ENCODE measurements around the gene USP34.

DNA sequence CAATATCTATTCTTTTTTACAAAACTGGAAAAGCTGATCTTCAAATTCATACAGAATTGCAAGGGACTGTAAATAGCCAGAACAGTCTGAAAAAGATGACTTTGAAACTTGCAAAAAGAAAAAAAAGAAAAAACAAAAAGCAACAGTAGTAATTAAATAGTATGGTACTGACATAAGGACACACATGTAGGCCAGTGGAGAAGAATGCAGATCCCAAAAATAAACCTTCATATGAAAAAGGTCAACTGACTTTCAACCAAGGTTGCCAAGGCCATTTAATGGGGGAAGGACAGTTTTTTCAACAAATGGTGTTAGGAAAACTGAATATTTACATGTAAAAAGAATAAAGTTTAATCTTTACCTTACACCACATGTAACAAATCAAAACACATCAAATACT lies 111.8 kb downstream of the USP34 start:
- no peak for TF ChIP-seq RARB (CRISPR knock-in tag; IDR thresholded peaks at IDR 0.05)
- TF ChIP-seq ESRRG (CRISPR knock-in tag; IDR thresholded peaks at IDR 0.05): no peak
- TF ChIP-seq, protein P1, sequence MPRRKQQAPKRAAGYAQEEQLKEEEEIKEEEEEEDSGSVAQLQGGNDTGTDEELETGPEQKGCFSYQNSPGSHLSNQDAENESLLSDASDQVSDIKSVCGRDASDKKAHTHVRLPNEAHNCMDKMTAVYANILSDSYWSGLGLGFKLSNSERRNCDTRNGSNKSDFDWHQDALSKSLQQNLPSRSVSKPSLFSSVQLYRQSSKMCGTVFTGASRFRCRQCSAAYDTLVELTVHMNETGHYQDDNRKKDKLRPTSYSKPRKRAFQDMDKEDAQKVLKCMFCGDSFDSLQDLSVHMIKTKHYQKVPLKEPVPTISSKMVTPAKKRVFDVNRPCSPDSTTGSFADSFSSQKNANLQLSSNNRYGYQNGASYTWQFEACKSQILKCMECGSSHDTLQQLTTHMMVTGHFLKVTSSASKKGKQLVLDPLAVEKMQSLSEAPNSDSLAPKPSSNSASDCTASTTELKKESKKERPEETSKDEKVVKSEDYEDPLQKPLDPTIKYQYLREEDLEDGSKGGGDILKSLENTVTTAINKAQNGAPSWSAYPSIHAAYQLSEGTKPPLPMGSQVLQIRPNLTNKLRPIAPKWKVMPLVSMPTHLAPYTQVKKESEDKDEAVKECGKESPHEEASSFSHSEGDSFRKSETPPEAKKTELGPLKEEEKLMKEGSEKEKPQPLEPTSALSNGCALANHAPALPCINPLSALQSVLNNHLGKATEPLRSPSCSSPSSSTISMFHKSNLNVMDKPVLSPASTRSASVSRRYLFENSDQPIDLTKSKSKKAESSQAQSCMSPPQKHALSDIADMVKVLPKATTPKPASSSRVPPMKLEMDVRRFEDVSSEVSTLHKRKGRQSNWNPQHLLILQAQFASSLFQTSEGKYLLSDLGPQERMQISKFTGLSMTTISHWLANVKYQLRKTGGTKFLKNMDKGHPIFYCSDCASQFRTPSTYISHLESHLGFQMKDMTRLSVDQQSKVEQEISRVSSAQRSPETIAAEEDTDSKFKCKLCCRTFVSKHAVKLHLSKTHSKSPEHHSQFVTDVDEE (CRISPR knock-in tag; IDR thresholded peaks at IDR 0.05): no peak
- no peak for TF ChIP-seq ZFP30 (CRISPR knock-in tag; IDR thresholded peaks at IDR 0.05)
- TF ChIP-seq CSRNP3 (CRISPR knock-in tag; IDR thresholded peaks at IDR 0.05): no peak
- TF ChIP-seq, protein P2, sequence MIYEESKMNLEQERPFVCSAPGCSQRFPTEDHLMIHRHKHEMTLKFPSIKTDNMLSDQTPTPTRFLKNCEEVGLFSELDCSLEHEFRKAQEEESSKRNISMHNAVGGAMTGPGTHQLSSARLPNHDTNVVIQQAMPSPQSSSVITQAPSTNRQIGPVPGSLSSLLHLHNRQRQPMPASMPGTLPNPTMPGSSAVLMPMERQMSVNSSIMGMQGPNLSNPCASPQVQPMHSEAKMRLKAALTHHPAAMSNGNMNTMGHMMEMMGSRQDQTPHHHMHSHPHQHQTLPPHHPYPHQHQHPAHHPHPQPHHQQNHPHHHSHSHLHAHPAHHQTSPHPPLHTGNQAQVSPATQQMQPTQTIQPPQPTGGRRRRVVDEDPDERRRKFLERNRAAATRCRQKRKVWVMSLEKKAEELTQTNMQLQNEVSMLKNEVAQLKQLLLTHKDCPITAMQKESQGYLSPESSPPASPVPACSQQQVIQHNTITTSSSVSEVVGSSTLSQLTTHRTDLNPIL (CRISPR knock-in tag; IDR thresholded peaks at IDR 0.05; ENCODE audit: low read depth): no peak
- no peak for TF ChIP-seq CSDC2 (CRISPR knock-in tag; IDR thresholded peaks at IDR 0.05)
- TF ChIP-seq ARNTL (CRISPR knock-in tag; IDR thresholded peaks at IDR 0.05; ENCODE audit: borderline replicate concordance, low read depth): no peak
- no peak for TF ChIP-seq ZFP3 (CRISPR knock-in tag; IDR thresholded peaks at IDR 0.05)
- TF ChIP-seq ZNF70 (CRISPR knock-in tag; IDR thresholded peaks at IDR 0.05): no peak
- TF ChIP-seq PATZ1 (CRISPR knock-in tag; IDR thresholded peaks at IDR 0.05; ENCODE audit: borderline replicate concordance): no peak
- no peak for TF ChIP-seq TCF4 (CRISPR knock-in tag; IDR thresholded peaks at IDR 0.05; ENCODE audit: borderline replicate concordance)
- TF ChIP-seq ZC3H10 (CRISPR knock-in tag; IDR thresholded peaks at IDR 0.05): no peak
